Neural cell (in vitro differentiated cells): ENCODE data around the gene SLC29A3. TPM values are rescaled to one million over a fixed set of nuclear protein-coding genes. Genes with fewer than 3 reads are reported as not detected.

ENCODE experiments used
- H2AFZ ChIP-seq: fragments of 200-600, 300-800 bp; sonication (generic), shearing (Covaris generic); 2 replicates; pipeline ENCODE4 v1.6.0; 2014; ENCODE audit warnings: low read depth, mild to moderate bottlenecking, antibody characterized with exemption, low read length, moderate library complexity
- H3F3A ChIP-seq: fragments of 200-600 bp; shearing (Covaris generic); 2 replicates; pipeline ENCODE4 v1.6.1; 2016; ENCODE audit warnings: mild to moderate bottlenecking, moderate library complexity, mixed read lengths, antibody characterized with exemption, low read length; ENCODE audit not compliant: insufficient read depth, poor library complexity, severe bottlenecking
- H3K27ac ChIP-seq: fragments of 200-600, 300-800 bp; sonication (generic), shearing (Covaris generic); 2 replicates; pipeline ENCODE4 v1.5.1; 2014; ENCODE audit warnings: mild to moderate bottlenecking, low read length, moderate library complexity
- H3K27me3 ChIP-seq: fragments of 300-800, 200-600 bp; sonication (generic), shearing (Covaris generic); 2 replicates; pipeline ENCODE4 v1.6.0; 2014; ENCODE audit warnings: mild to moderate bottlenecking, low read depth, low read length, moderate library complexity; ENCODE audit not compliant: insufficient read depth
- H3K36me3 ChIP-seq: fragments of 300-800, 200-600 bp; sonication (generic), shearing (Covaris generic); 2 replicates; pipeline ENCODE4 v1.5.1; 2014; ENCODE audit warnings: mild to moderate bottlenecking, antibody characterized with exemption, low read length, moderate library complexity; ENCODE audit not compliant: insufficient read depth
- H3K4me2 ChIP-seq: fragments of 300-800, 200-600 bp; sonication (generic), shearing (Covaris generic); 2 replicates; pipeline ENCODE4 v1.6.0; 2014; ENCODE audit warnings: mild to moderate bottlenecking, low read length
- H3K4me3 ChIP-seq: fragments of 300-800, 200-600 bp; sonication (generic), shearing (Covaris generic); 2 replicates; pipeline ENCODE4 v1.5.1; 2014; ENCODE audit warnings: mild to moderate bottlenecking, low read length, moderate library complexity
- H3K79me2 ChIP-seq: fragments of 200-600 bp; shearing (Covaris generic); replicated peaks from 2 replicates; pipeline ENCODE4 v1.6.0; 2014; ENCODE audit warnings: mild to moderate bottlenecking, low read length, moderate library complexity; ENCODE audit not compliant: insufficient read depth
- H3K9ac ChIP-seq: fragments of 300-800, 200-600 bp; sonication (generic), shearing (Covaris generic); 2 replicates; pipeline ENCODE4 v1.6.1; 2016; ENCODE audit warnings: mild to moderate bottlenecking, low read length, mixed read lengths
- H3K9me2 ChIP-seq: fragments of 200-600 bp; shearing (Covaris generic); 2 replicates; pipeline ENCODE4 v1.6.1; 2016; ENCODE audit warnings: mild to moderate bottlenecking, low read length, mixed read lengths; ENCODE audit not compliant: insufficient read depth
- H3K9me3 ChIP-seq: fragments of 200-600, 300-800 bp; sonication (generic), shearing (Covaris generic); 2 replicates; pipeline ENCODE4 v1.6.1; 2016; ENCODE audit warnings: mild to moderate bottlenecking, mixed run types, low read length, moderate library complexity, mixed read lengths
- H4K20me1 ChIP-seq: fragments of 200-600 bp; shearing (Covaris generic); 2 replicates; pipeline ENCODE4 v1.6.1; 2016; ENCODE audit warnings: mild to moderate bottlenecking, mixed run types; ENCODE audit not compliant: insufficient read depth
- EP300 ChIP-seq: fragments of 450-650 bp; conservative IDR thresholded peaks from 2 replicates; pipeline ENCODE4 v1.6.1; 2014; ENCODE audit warnings: antibody characterized with exemption, mild to moderate bottlenecking, moderate library complexity; ENCODE audit not compliant: poor library complexity, severe bottlenecking
- EZH2 ChIP-seq: fragments of 200-600, 300-800 bp; shearing (Covaris generic), sonication (generic); IDR thresholded peaks from 2 replicates; pipeline ENCODE4 v1.6.1; 2014; ENCODE audit warnings: antibody characterized with exemption, low read length, borderline replicate concordance, mild to moderate bottlenecking; ENCODE audit not compliant: insufficient read depth, poor library complexity, severe bottlenecking
- MXI1 ChIP-seq: fragments of 450-650 bp; conservative IDR thresholded peaks from 2 replicates; pipeline ENCODE4 v1.6.1; 2014; ENCODE audit warnings: antibody characterized with exemption, mild to moderate bottlenecking; ENCODE audit not compliant: poor library complexity, severe bottlenecking
- POLR2AphosphoS5 ChIP-seq: IDR thresholded peaks from 2 replicates; pipeline ENCODE4 v1.6.1; 2012
- RAD21 ChIP-seq: fragments of 450-650 bp; conservative IDR thresholded peaks from 2 replicates; pipeline ENCODE4 v1.6.1; 2014; ENCODE audit warnings: antibody characterized with exemption, mild to moderate bottlenecking, moderate library complexity
- SMC3 ChIP-seq: fragments of 450-650 bp; conservative IDR thresholded peaks from 2 replicates; pipeline ENCODE4 v1.6.1; 2014; ENCODE audit warnings: antibody characterized with exemption, mild to moderate bottlenecking, moderate library complexity; ENCODE audit not compliant: poor library complexity
- TAF1 ChIP-seq: IDR thresholded peaks from 2 replicates; pipeline ENCODE4 v1.6.1; 2012; ENCODE audit warnings: low read depth
- polyA plus RNA-seq: library from polyadenylated mRNA; depleted of rRNA; stranded (reverse); fragments of >200 nt; gene quantifications from 2 replicates; pipeline ENCODE4 v1.2.3, GENCODE V29; 2014
- TF ChIP-seq, protein P1 (sequence below): IDR thresholded peaks from 2 replicates; pipeline ENCODE4 v1.6.1; 2012; ENCODE audit warnings: borderline replicate concordance
- TF ChIP-seq, protein P2 (sequence below): fragments of 450-650 bp; IDR thresholded peaks from 2 replicates; pipeline ENCODE4 v1.5.1; 2014; ENCODE audit warnings: antibody characterized with exemption, mild to moderate bottlenecking, moderate library complexity; ENCODE audit not compliant: poor library complexity, severe bottlenecking

Gene SLC29A3
- polyA plus RNA-seq, 1 donor from 2014 or later: 2.3 TPM

DNA sequence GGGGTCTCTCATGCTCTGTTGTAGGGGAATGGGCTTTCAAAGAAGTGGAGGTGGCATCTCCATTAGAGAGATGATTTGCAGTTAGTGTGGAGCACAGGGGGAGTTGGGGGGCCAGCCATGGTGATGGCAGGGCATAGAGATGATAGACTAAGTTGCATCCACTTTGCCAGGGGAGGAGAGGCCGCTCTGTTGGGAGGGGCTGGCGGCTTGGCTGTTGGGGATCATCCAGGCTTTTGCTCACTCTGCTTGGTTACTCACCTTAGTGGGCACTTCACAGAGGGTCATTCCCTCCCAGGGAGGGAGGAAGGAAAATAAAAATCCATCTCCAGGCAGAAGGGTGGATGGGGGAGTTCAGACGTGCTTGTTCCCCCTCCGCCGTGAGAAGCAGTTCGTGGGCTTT is 46.3 kb downstream of the SLC29A3 start:
- no peak overlapping the region for H3K4me2 ChIP-seq
- TF ChIP-seq EZH2: no peak
- TF ChIP-seq EP300: no peak
- TF ChIP-seq, protein P1, sequence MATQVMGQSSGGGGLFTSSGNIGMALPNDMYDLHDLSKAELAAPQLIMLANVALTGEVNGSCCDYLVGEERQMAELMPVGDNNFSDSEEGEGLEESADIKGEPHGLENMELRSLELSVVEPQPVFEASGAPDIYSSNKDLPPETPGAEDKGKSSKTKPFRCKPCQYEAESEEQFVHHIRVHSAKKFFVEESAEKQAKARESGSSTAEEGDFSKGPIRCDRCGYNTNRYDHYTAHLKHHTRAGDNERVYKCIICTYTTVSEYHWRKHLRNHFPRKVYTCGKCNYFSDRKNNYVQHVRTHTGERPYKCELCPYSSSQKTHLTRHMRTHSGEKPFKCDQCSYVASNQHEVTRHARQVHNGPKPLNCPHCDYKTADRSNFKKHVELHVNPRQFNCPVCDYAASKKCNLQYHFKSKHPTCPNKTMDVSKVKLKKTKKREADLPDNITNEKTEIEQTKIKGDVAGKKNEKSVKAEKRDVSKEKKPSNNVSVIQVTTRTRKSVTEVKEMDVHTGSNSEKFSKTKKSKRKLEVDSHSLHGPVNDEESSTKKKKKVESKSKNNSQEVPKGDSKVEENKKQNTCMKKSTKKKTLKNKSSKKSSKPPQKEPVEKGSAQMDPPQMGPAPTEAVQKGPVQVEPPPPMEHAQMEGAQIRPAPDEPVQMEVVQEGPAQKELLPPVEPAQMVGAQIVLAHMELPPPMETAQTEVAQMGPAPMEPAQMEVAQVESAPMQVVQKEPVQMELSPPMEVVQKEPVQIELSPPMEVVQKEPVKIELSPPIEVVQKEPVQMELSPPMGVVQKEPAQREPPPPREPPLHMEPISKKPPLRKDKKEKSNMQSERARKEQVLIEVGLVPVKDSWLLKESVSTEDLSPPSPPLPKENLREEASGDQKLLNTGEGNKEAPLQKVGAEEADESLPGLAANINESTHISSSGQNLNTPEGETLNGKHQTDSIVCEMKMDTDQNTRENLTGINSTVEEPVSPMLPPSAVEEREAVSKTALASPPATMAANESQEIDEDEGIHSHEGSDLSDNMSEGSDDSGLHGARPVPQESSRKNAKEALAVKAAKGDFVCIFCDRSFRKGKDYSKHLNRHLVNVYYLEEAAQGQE: no peak
- H3K27ac ChIP-seq: no peak overlapping the region

DNA sequence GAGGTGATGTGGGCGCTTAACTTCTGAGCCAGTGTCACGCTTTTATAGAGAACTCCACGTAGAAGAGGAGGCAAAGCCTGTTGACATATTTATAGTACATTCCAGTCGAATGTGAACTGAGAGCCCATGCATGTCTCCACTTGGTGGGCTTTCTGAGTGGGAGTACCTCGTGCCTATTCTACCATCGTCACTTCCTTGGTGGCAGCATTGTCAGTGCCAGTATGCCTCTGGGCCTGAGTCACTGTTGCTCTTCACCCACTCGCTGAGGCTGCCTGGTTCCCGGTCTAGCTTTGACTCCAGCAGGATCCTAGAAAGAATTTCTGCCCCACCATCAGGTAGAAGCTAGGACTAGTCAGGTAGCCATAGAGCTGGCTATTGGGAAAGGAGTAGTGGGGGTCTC is 47.6 kb downstream of the SLC29A3 start:
- no peak overlapping the region for H3K4me2 ChIP-seq
- H2AFZ ChIP-seq: no peak overlapping the region
- H3K9me2 ChIP-seq: no peaks in the 10 kb centered on the region
- H3K36me3 ChIP-seq: no peaks in the 10 kb centered on the region
- no peak overlapping the region for H3K4me3 ChIP-seq
- H3K27me3 ChIP-seq: no peaks in the 10 kb centered on the region
- H3K9ac ChIP-seq: no peak overlapping the region
- H3K27ac ChIP-seq: no peak overlapping the region
- TF ChIP-seq RAD21 (no peak), TAF1 (no peak), MXI1 (no peak), EZH2 (no peak), POLR2AphosphoS5 (no peak), SMC3 (no peak), EP300 (no peak)
- TF ChIP-seq, protein P2, sequence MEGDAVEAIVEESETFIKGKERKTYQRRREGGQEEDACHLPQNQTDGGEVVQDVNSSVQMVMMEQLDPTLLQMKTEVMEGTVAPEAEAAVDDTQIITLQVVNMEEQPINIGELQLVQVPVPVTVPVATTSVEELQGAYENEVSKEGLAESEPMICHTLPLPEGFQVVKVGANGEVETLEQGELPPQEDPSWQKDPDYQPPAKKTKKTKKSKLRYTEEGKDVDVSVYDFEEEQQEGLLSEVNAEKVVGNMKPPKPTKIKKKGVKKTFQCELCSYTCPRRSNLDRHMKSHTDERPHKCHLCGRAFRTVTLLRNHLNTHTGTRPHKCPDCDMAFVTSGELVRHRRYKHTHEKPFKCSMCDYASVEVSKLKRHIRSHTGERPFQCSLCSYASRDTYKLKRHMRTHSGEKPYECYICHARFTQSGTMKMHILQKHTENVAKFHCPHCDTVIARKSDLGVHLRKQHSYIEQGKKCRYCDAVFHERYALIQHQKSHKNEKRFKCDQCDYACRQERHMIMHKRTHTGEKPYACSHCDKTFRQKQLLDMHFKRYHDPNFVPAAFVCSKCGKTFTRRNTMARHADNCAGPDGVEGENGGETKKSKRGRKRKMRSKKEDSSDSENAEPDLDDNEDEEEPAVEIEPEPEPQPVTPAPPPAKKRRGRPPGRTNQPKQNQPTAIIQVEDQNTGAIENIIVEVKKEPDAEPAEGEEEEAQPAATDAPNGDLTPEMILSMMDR: no peak
- TF ChIP-seq, protein P1: no peak
- H4K20me1 ChIP-seq: no peaks in the 10 kb centered on the region
- no peaks in the 10 kb centered on the region for H3K9me3 ChIP-seq
- no peaks in the 10 kb centered on the region for H3F3A ChIP-seq
- no peaks in the 10 kb centered on the region for H3K79me2 ChIP-seq

More for the DNA sequence above, 46.3 kb downstream of the SLC29A3 start:
- H3K9me3 ChIP-seq: no peaks in the 10 kb centered on the region
- no peaks in the 10 kb centered on the region for H4K20me1 ChIP-seq
- no peak overlapping the region for H3K4me3 ChIP-seq
- H3K9me2 ChIP-seq: no peaks in the 10 kb centered on the region
- H3K79me2 ChIP-seq: no peaks in the 10 kb centered on the region
- no peaks in the 10 kb centered on the region for H3F3A ChIP-seq
- no peak overlapping the region for H2AFZ ChIP-seq
- H3K27me3 ChIP-seq: no peaks in the 10 kb centered on the region
- no peak overlapping the region for H3K9ac ChIP-seq
- H3K36me3 ChIP-seq: no peaks in the 10 kb centered on the region
